Measurements from ENCODE around the gene EVA1C. TPM values are rescaled to one million over a fixed set of nuclear protein-coding genes. Genes with fewer than 3 reads are reported as not detected.

Gene EVA1C
- polyA plus RNA-seq, 1 of the 3 experiments (the other 2 are of a cell fraction), result 10.1 TPM

DNA sequence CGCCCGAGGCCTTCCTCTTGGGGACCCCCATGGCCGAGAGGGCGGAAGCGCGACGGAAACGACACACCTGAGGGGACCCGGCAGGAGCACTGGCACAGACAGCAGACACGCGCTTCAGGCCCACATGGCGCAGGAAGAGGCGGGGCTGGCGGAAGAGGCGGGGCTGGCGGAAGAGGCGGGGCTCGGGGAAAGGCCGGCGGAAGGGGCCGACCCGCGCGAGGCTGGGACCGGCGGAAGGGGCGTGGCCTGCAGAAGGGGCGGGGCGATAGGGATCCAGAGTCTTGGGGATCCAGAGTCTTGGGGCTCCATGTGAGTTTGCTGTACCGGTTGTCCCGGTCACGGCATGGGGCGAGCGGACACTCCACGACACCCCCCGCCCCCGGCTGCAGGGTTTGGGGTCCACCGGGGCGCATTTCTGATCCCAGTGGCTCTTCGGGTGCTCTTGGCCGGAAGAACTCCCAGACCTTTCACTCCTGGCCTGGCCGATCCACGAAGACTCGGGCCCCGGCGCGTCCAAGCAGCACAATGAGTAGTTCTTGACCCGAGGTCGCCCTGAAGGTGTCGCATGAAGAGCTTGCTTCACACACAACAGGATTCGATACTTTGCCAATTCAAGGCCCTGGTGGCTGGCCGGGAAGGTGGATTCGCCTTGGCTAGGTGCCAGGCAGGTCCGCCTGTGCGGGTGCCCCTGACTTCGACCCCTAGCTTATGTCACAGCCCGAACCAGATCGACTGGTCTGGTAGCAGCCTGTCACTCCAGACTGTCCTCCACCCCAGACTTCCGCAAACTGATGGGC, 19.4 kb upstream of the EVA1C start, which contains the start of gene URB1 (continued):
- TF ChIP-seq, protein P1, sequence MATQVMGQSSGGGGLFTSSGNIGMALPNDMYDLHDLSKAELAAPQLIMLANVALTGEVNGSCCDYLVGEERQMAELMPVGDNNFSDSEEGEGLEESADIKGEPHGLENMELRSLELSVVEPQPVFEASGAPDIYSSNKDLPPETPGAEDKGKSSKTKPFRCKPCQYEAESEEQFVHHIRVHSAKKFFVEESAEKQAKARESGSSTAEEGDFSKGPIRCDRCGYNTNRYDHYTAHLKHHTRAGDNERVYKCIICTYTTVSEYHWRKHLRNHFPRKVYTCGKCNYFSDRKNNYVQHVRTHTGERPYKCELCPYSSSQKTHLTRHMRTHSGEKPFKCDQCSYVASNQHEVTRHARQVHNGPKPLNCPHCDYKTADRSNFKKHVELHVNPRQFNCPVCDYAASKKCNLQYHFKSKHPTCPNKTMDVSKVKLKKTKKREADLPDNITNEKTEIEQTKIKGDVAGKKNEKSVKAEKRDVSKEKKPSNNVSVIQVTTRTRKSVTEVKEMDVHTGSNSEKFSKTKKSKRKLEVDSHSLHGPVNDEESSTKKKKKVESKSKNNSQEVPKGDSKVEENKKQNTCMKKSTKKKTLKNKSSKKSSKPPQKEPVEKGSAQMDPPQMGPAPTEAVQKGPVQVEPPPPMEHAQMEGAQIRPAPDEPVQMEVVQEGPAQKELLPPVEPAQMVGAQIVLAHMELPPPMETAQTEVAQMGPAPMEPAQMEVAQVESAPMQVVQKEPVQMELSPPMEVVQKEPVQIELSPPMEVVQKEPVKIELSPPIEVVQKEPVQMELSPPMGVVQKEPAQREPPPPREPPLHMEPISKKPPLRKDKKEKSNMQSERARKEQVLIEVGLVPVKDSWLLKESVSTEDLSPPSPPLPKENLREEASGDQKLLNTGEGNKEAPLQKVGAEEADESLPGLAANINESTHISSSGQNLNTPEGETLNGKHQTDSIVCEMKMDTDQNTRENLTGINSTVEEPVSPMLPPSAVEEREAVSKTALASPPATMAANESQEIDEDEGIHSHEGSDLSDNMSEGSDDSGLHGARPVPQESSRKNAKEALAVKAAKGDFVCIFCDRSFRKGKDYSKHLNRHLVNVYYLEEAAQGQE (IDR thresholded peaks at IDR 0.05; ENCODE audit: low read depth, low read length), result no peak
- peak; percentile 65 for TF ChIP-seq NFIC (IDR thresholded peaks at IDR 0.05; ENCODE audit: borderline replicate concordance)
- TF ChIP-seq MEF2A (IDR thresholded peaks at IDR 0.05; ENCODE audit: borderline replicate concordance, low read depth), result no peak
- TF ChIP-seq, protein P2, sequence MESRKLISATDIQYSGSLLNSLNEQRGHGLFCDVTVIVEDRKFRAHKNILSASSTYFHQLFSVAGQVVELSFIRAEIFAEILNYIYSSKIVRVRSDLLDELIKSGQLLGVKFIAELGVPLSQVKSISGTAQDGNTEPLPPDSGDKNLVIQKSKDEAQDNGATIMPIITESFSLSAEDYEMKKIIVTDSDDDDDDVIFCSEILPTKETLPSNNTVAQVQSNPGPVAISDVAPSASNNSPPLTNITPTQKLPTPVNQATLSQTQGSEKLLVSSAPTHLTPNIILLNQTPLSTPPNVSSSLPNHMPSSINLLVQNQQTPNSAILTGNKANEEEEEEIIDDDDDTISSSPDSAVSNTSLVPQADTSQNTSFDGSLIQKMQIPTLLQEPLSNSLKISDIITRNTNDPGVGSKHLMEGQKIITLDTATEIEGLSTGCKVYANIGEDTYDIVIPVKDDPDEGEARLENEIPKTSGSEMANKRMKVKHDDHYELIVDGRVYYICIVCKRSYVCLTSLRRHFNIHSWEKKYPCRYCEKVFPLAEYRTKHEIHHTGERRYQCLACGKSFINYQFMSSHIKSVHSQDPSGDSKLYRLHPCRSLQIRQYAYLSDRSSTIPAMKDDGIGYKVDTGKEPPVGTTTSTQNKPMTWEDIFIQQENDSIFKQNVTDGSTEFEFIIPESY (IDR thresholded peaks at IDR 0.05; ENCODE audit: borderline replicate concordance, low read depth), result no peak
- TF ChIP-seq, protein P3, sequence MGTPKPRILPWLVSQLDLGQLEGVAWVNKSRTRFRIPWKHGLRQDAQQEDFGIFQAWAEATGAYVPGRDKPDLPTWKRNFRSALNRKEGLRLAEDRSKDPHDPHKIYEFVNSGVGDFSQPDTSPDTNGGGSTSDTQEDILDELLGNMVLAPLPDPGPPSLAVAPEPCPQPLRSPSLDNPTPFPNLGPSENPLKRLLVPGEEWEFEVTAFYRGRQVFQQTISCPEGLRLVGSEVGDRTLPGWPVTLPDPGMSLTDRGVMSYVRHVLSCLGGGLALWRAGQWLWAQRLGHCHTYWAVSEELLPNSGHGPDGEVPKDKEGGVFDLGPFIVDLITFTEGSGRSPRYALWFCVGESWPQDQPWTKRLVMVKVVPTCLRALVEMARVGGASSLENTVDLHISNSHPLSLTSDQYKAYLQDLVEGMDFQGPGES (IDR thresholded peaks at IDR 0.05; ENCODE audit: low read depth, low read length), result no peak
- peak; percentile 92 for TF ChIP-seq GABPA (IDR thresholded peaks at IDR 0.05; ENCODE audit: low read depth)
- TF ChIP-seq POLR2AphosphoS5 (IDR thresholded peaks at IDR 0.05; ENCODE audit: low read depth, low read length), result peak; percentile 89
- TF ChIP-seq, protein P4, sequence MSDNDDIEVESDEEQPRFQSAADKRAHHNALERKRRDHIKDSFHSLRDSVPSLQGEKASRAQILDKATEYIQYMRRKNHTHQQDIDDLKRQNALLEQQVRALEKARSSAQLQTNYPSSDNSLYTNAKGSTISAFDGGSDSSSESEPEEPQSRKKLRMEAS (IDR thresholded peaks at IDR 0.05; ENCODE audit: low read depth), result peak; percentile 99
- TF ChIP-seq RCOR1 (IDR thresholded peaks at IDR 0.05; ENCODE audit: low read length), result no peak
- peak; percentile 63; the same call in 1 of the 2 replicates for TF ChIP-seq TAF1 (IDR thresholded peaks at IDR 0.05; ENCODE audit: borderline replicate concordance, low read depth, low read length)
- TF ChIP-seq MXI1 (IDR thresholded peaks at IDR 0.05; ENCODE audit: low read depth, low read length), result peak; percentile 99
- TF ChIP-seq, protein P5, sequence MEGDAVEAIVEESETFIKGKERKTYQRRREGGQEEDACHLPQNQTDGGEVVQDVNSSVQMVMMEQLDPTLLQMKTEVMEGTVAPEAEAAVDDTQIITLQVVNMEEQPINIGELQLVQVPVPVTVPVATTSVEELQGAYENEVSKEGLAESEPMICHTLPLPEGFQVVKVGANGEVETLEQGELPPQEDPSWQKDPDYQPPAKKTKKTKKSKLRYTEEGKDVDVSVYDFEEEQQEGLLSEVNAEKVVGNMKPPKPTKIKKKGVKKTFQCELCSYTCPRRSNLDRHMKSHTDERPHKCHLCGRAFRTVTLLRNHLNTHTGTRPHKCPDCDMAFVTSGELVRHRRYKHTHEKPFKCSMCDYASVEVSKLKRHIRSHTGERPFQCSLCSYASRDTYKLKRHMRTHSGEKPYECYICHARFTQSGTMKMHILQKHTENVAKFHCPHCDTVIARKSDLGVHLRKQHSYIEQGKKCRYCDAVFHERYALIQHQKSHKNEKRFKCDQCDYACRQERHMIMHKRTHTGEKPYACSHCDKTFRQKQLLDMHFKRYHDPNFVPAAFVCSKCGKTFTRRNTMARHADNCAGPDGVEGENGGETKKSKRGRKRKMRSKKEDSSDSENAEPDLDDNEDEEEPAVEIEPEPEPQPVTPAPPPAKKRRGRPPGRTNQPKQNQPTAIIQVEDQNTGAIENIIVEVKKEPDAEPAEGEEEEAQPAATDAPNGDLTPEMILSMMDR (IDR thresholded peaks at IDR 0.05), result peak; percentile 12; the same call in 1 of the 2 replicates
- no peak for TF ChIP-seq SMC3 (IDR thresholded peaks at IDR 0.05; ENCODE audit: low read depth, low read length)
